SU-DHL-6 (cell line): Measurements from ENCODE around the gene TTN.

Experiments used
- H2AFZ ChIP-seq: fragments of 200-600 bp; sonication (generic); 2 replicates; pipeline ENCODE4 v1.6.1; 2014; ENCODE audit warnings: low read depth, mild to moderate bottlenecking, moderate library complexity, mixed read lengths, antibody characterized with exemption, low read length; ENCODE audit not compliant: severe bottlenecking
- H3F3A ChIP-seq: fragments of 200-600 bp; shearing (Covaris generic); 2 replicates; pipeline ENCODE4 v1.6.0; 2016; ENCODE audit warnings: antibody characterized with exemption, mild to moderate bottlenecking; ENCODE audit not compliant: insufficient read depth
- H3K27ac ChIP-seq: fragments of 200-600 bp; sonication (generic); 2 replicates; pipeline ENCODE4 v1.5.1; 2016; ENCODE audit warnings: low read depth, mild to moderate bottlenecking, low read length, moderate library complexity, mixed read lengths
- H3K27me3 ChIP-seq: fragments of 200-600 bp; sonication (generic), shearing (Covaris generic); 2 replicates; pipeline ENCODE4 v1.6.0; 2014; ENCODE audit warnings: mild to moderate bottlenecking, low read length
- H3K36me3 ChIP-seq: fragments of 200-600 bp; sonication (generic); 2 replicates; pipeline ENCODE4 v1.6.1; 2014; ENCODE audit warnings: mild to moderate bottlenecking, low read length, mixed read lengths
- H3K4me2 ChIP-seq: fragments of 300-600, 200-600 bp; shearing (Covaris generic), sonication (generic); 2 replicates; pipeline ENCODE4 v1.6.0; 2014; ENCODE audit warnings: low read length, low read depth, mild to moderate bottlenecking; ENCODE audit not compliant: poor library complexity, severe bottlenecking
- H3K4me3 ChIP-seq: fragments of 200-600 bp; sonication (generic); 2 replicates; pipeline ENCODE4 v1.5.1; 2014; ENCODE audit warnings: antibody characterized with exemption, low read length, mild to moderate bottlenecking, mixed read lengths; ENCODE audit not compliant: insufficient read depth, poor library complexity, severe bottlenecking
- H3K79me2 ChIP-seq: fragments of 200-600 bp; sonication (generic); 2 replicates; pipeline ENCODE4 v1.6.1; 2014; ENCODE audit warnings: mild to moderate bottlenecking, low read length, moderate library complexity; ENCODE audit not compliant: insufficient read depth
- H3K9ac ChIP-seq: fragments of 200-600 bp; sonication (generic); 2 replicates; pipeline ENCODE4 v1.7.0; 2014; ENCODE audit warnings: mild to moderate bottlenecking, low read length
- H3K9me2 ChIP-seq: fragments of 200-600 bp; sonication (generic); replicated peaks from 2 replicates; pipeline ENCODE4 v1.6.1; 2014; ENCODE audit warnings: low read length; ENCODE audit not compliant: insufficient read depth
- H3K9me3 ChIP-seq: fragments of 200-600 bp; sonication (generic); 2 replicates; pipeline ENCODE4 v1.6.1; 2014; ENCODE audit warnings: low read length, mixed read lengths; ENCODE audit not compliant: insufficient read depth
- H4K20me1 ChIP-seq: fragments of 200-600 bp; sonication (generic); 2 replicates; pipeline ENCODE4 v1.6.1; 2014; ENCODE audit warnings: low read depth, mild to moderate bottlenecking, antibody characterized with exemption, low read length, moderate library complexity, mixed read lengths
- CTCF ChIP-seq: fragments of 200-600 bp; sonication (generic); IDR thresholded peaks from one replicate; pipeline ENCODE4 v1.5.1; 2017; ENCODE audit warnings: antibody characterized with exemption, mild to moderate bottlenecking, low read length, moderate library complexity; ENCODE audit not compliant: insufficient read depth, poor library complexity, severe bottlenecking
- EZH2phosphoT487 ChIP-seq: fragments of 200-600 bp; sonication (generic), shearing (Covaris generic); conservative IDR thresholded peaks from 2 replicates; pipeline ENCODE4 v1.6.1; 2018; ENCODE audit warnings: mild to moderate bottlenecking, antibody characterized with exemption, low read length, moderate library complexity, mixed read lengths

Gene TTN

GRCh38 chr2:178689808-178690207 is 117.4 kb downstream of the TTN start:
- Histone ChIP-seq H3F3A (no peaks in the 10 kb centered on the region), H3K9ac (no peak overlapping the region), H3K79me2 (no peaks in the 10 kb centered on the region), H3K36me3 (no peaks in the 10 kb centered on the region), H3K9me3 (no peaks in the 10 kb centered on the region), H4K20me1 (no peaks in the 10 kb centered on the region), H3K9me2 (no peaks in the 10 kb centered on the region), H2AFZ (no peak overlapping the region), H3K4me3 (no peak overlapping the region), H3K27ac (no peak overlapping the region), H3K4me2 (no peak overlapping the region), H3K27me3 (no peaks in the 10 kb centered on the region)
- TF ChIP-seq EZH2phosphoT487 (no peak), CTCF (no peak)

DNA sequence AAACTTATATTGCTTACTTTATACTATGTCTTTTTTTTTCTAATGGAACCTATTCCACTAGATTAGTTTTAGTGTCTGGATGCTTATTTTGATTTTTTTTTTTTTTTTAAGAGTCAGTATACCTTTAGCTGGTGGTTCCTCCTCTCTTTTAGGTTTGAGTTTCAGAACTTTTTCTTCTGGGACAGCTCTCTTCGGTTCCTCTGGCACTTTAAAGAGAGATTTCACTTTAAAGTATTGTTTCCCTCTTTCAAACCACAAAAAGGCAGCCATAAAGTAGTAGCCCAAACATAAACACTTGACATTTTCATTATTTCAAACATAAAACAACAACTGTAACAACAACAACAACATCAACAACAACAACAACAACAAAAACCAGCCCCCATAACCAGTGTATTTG is 123.3 kb downstream of the TTN start:
- TF ChIP-seq CTCF (no peak), EZH2phosphoT487 (no peak)
- Histone ChIP-seq H3K9me3 (no peaks in the 10 kb centered on the region), H3K27me3 (no peaks in the 10 kb centered on the region), H3K9ac (no peak overlapping the region), H4K20me1 (no peaks in the 10 kb centered on the region), H3K4me2 (no peak overlapping the region), H3K9me2 (no peaks in the 10 kb centered on the region), H3F3A (no peaks in the 10 kb centered on the region), H3K4me3 (no peak overlapping the region), H3K36me3 (no peaks in the 10 kb centered on the region), H3K27ac (no peak overlapping the region), H3K79me2 (no peaks in the 10 kb centered on the region), H2AFZ (no peak overlapping the region)

DNA sequence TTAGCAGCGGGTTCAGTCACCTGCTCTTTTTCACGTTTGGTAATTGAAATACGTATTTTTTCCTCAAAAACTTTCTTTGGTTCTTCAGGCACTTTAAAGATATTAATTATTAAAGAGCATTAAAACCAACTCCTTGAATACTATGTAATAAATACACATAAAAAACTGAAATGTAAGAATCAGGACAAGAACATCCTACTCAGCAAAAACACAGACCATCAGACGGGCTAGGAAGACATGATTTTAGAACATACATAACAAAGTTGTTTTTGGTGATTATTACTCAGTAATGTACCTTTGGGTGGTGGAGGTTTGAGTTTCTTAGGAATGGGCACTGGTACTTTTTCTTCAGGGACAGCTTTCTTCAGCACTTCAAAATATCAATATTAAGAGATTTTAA is 126.1 kb downstream of the TTN start:
- H3K9ac ChIP-seq = no peak overlapping the region
- H3F3A ChIP-seq = 0 out of 2 replicates have a peak, but pooled peaks cover 3% of the 10 kb centered on the region
- TF ChIP-seq CTCF (no peak), EZH2phosphoT487 (no peak)
- no peak overlapping the region for H3K4me3 ChIP-seq
- no peaks in the 10 kb centered on the region for H3K36me3 ChIP-seq
- no peak overlapping the region for H3K4me2 ChIP-seq
- no peak overlapping the region for H2AFZ ChIP-seq
- no peaks in the 10 kb centered on the region for H3K79me2 ChIP-seq
- H3K9me2 ChIP-seq = no peaks in the 10 kb centered on the region
- no peaks in the 10 kb centered on the region for H4K20me1 ChIP-seq
- no peaks in the 10 kb centered on the region for H3K27me3 ChIP-seq
- no peaks in the 10 kb centered on the region for H3K9me3 ChIP-seq
- H3K27ac ChIP-seq = no peak overlapping the region

- H3K4me2 ChIP-seq = no peak overlapping the region
Observed at GRCh38 chr2:178679891-178680290, 127.3 kb downstream of the TTN start.

More at GRCh38 chr2:178679891-178680290, 127.3 kb downstream of the TTN start:
- TF ChIP-seq EZH2phosphoT487 = no peak
- TF ChIP-seq CTCF = no peak
- H3K36me3 ChIP-seq = no peaks in the 10 kb centered on the region
- H3K9me3 ChIP-seq = no peaks in the 10 kb centered on the region
- no peaks in the 10 kb centered on the region for H3K27me3 ChIP-seq
- 0 out of 2 replicates have a peak, but pooled peaks cover 3% of the 10 kb centered on the region for H3F3A ChIP-seq
- H4K20me1 ChIP-seq = no peaks in the 10 kb centered on the region
- H3K27ac ChIP-seq = no peak overlapping the region
- H3K9ac ChIP-seq = no peak overlapping the region
- no peak overlapping the region for H3K4me3 ChIP-seq
- H3K79me2 ChIP-seq = no peaks in the 10 kb centered on the region
- H2AFZ ChIP-seq = no peak overlapping the region
- no peaks in the 10 kb centered on the region for H3K9me2 ChIP-seq
